Thyroid gland (tissue), 4 donors: Measurements from ENCODE around the gene EFNB1.
A peak's percentile ranks its signal among the peaks of the same experiment; 100 is the strongest.

Experiments used
- POLR2A ChIP-seq, 2 donors: fragments of 450-650 bp; IDR thresholded peaks; one replicate each; pipeline ENCODE4 v1.6.1; 2017; ENCODE audit warnings: antibody characterized with exemption in 2 of 2, mild to moderate bottlenecking in 2 of 2, moderate library complexity in 1 of 2
- TF ChIP-seq, protein P1 (sequence below), 6 experiments: fragments of 200-600 bp in 3 of 6; fragments of 450-650 bp in 3 of 6; sonication (generic) in 3 of 6; IDR thresholded peaks; one replicate each; pipeline ENCODE4 v1.5.1; 2016 to 2019; ENCODE audit warnings: antibody characterized with exemption in 6 of 6, mild to moderate bottlenecking in 2 of 6, inconsistent platforms in 1 of 6, moderate library complexity in 1 of 6

DNA sequence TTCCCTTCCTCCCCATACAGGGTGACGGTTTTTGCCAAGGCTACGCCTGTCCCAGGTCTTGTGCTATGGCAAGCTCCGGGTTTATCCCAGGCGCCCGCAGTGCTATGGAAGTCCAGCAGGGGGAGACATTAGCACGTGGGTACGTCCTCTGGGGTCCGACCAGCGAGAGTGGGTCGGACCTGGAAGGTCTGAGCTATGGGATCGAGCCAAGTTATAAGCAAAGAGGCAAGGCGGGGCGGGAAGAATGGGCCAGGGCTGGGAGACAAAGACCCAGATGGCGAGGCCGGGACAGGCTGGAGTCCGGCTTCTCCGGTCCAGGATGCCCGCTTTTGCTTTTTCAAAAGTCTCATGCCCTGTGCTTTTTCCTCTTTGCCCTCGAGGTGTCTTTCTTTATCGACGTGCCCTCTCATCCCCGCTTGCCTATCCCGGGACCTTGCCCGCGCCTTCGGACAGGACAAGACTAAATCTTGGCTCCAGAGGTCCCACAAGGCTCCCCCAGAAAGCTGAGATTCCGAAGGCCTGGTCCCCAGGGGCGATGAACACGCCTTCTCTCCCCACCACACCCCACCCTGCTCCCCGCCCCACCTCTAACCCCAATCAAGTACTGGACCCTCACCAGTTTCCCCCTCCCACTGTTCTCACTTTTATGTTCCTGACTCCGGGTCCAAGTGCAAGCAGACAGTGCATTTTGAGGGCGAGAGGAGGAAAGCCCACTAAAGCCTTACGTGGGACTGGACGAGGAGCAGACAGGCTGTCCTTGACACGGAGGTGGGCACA, 785 bp upstream of the EFNB1 start:
- TF ChIP-seq, protein P1, sequence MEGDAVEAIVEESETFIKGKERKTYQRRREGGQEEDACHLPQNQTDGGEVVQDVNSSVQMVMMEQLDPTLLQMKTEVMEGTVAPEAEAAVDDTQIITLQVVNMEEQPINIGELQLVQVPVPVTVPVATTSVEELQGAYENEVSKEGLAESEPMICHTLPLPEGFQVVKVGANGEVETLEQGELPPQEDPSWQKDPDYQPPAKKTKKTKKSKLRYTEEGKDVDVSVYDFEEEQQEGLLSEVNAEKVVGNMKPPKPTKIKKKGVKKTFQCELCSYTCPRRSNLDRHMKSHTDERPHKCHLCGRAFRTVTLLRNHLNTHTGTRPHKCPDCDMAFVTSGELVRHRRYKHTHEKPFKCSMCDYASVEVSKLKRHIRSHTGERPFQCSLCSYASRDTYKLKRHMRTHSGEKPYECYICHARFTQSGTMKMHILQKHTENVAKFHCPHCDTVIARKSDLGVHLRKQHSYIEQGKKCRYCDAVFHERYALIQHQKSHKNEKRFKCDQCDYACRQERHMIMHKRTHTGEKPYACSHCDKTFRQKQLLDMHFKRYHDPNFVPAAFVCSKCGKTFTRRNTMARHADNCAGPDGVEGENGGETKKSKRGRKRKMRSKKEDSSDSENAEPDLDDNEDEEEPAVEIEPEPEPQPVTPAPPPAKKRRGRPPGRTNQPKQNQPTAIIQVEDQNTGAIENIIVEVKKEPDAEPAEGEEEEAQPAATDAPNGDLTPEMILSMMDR (IDR thresholded peaks at IDR 0.05): peak; percentile 53 to 91 (median 80)
- TF ChIP-seq POLR2A (IDR thresholded peaks at IDR 0.05): no peak
